Glutamatergic neuron (in vitro differentiated cells): ENCODE measurements around the gene CCL23. TPM values are rescaled to one million over a fixed set of nuclear protein-coding genes. Genes with fewer than 3 reads are reported as not detected.
A peak's percentile ranks its signal among the peaks of the same experiment; 100 is the strongest.
"Not testable (repeated sequence)": the region's sequence is repeated elsewhere in the genome, so short reads cannot be mapped to it uniquely, and the experiment has no call there.

Source experiments
- DNase-seq: peaks from one replicate; pipeline ENCODE4 v3.0.0; 2022
- H3K27ac Mint-ChIP-seq: one replicate; pipeline ENCODE4 v1.8.0; 2020; ENCODE audit warnings: mild to moderate bottlenecking, mixed read lengths, inconsistent platforms; ENCODE audit not compliant: unreplicated experiment
- H3K27me3 Mint-ChIP-seq: one replicate; pipeline ENCODE4 v1.8.0; 2020; ENCODE audit warnings: mild to moderate bottlenecking, moderate library complexity, mixed read lengths, inconsistent platforms; ENCODE audit not compliant: unreplicated experiment
- H3K36me3 Mint-ChIP-seq: one replicate; pipeline ENCODE4 v1.8.0; 2020; ENCODE audit warnings: mild to moderate bottlenecking, mixed read lengths, inconsistent platforms; ENCODE audit not compliant: unreplicated experiment
- H3K4me1 Mint-ChIP-seq: one replicate; pipeline ENCODE4 v1.8.0; 2020; ENCODE audit warnings: mild to moderate bottlenecking, low read depth, mixed read lengths, inconsistent platforms; ENCODE audit not compliant: unreplicated experiment
- H3K4me3 Mint-ChIP-seq: one replicate; pipeline ENCODE4 v1.8.0; 2020; ENCODE audit warnings: mild to moderate bottlenecking, mixed read lengths, inconsistent platforms; ENCODE audit not compliant: unreplicated experiment
- H3K9me3 Mint-ChIP-seq: one replicate; pipeline ENCODE4 v1.8.0; 2020; ENCODE audit warnings: mild to moderate bottlenecking, moderate library complexity, mixed read lengths, inconsistent platforms; ENCODE audit not compliant: unreplicated experiment
- CTCF ChIP-seq: fragments of 200-600 bp; sonication (generic); IDR thresholded peaks from one replicate; pipeline ENCODE4 v1.5.0; 2021; ENCODE audit not compliant: partially characterized antibody, unreplicated experiment
- total RNA-seq: library from RNA; stranded (reverse); fragmentation: NEBNext Ultra II Directional; extraction: Animal tissue kit (Norgen Biotek cat#: 25700); gene quantifications from one replicate; pipeline ENCODE4 v1.2.1, GENCODE V29; 2021; ENCODE audit not compliant: unreplicated experiment

Gene CCL23
- total RNA-seq, 1 donor from 2014 or later, result not detected

- H3K27ac Mint-ChIP-seq, result no peak overlapping the region
- no peak for TF ChIP-seq CTCF
- no peak overlapping the region for H3K4me3 Mint-ChIP-seq
- no peaks in the 10 kb centered on the region for H3K36me3 Mint-ChIP-seq
- H3K27me3 Mint-ChIP-seq, result peaks cover 2% of the 10 kb centered on the region
- DNase-seq, result no peak
- H3K4me1 Mint-ChIP-seq, result no peaks in the 10 kb centered on the region
- no peaks in the 10 kb centered on the region for H3K9me3 Mint-ChIP-seq
Observed at GRCh38 chr17:36019423-36019822, 1.7 kb upstream of the CCL23 start.

- TF ChIP-seq CTCF, result no peak
- Mint-ChIP-seq H3K36me3 (no peaks in the 10 kb centered on the region), H3K27me3 (peaks cover 2% of the 10 kb centered on the region), H3K4me1 (no peaks in the 10 kb centered on the region), H3K9me3 (no peaks in the 10 kb centered on the region), H3K27ac (no peak overlapping the region), H3K4me3 (no peak overlapping the region)
- no peak for DNase-seq
Observed at GRCh38 chr17:36016555-36016954, 1.2 kb downstream of the CCL23 start.

GRCh38 chr17:36015895-36016294 is 1.9 kb downstream of the CCL23 start:
- H3K27ac Mint-ChIP-seq, DNase-seq, H3K36me3 Mint-ChIP-seq, H3K9me3 Mint-ChIP-seq, H3K27me3 Mint-ChIP-seq, H3K4me3 Mint-ChIP-seq, H3K4me1 Mint-ChIP-seq: not testable (repeated sequence)

- no peaks in the 10 kb centered on the region for H3K4me1 Mint-ChIP-seq
- H3K27ac Mint-ChIP-seq, result no peak overlapping the region
- no peak overlapping the region for H3K4me3 Mint-ChIP-seq
- no peaks in the 10 kb centered on the region for H3K36me3 Mint-ChIP-seq
- no peak for DNase-seq
- H3K9me3 Mint-ChIP-seq, result no peaks in the 10 kb centered on the region
- no peak for TF ChIP-seq CTCF
- no peaks in the 10 kb centered on the region for H3K27me3 Mint-ChIP-seq
Observed at GRCh38 chr17:36014946-36015345, 2.8 kb downstream of the CCL23 start.

GRCh38 chr17:36011201-36011600 is 6.6 kb downstream of the CCL23 start:
- DNase-seq, result no peak
- no peak overlapping the region for H3K27ac Mint-ChIP-seq
- no peak overlapping the region for H3K4me3 Mint-ChIP-seq
- H3K27me3 Mint-ChIP-seq, result no peaks in the 10 kb centered on the region
- TF ChIP-seq CTCF, result no peak
- H3K36me3 Mint-ChIP-seq, result peaks cover 6% of the 10 kb centered on the region
- no peaks in the 10 kb centered on the region for H3K9me3 Mint-ChIP-seq
- H3K4me1 Mint-ChIP-seq, result no peaks in the 10 kb centered on the region

- TF ChIP-seq CTCF, result peak; percentile 40
- Mint-ChIP-seq H3K27me3 (no peaks in the 10 kb centered on the region), H3K4me1 (no peaks in the 10 kb centered on the region), H3K36me3 (peaks cover 6% of the 10 kb centered on the region), H3K4me3 (no peak overlapping the region), H3K9me3 (no peaks in the 10 kb centered on the region), H3K27ac (no peak overlapping the region)
- no peak for DNase-seq
Observed at GRCh38 chr17:36008998-36009665, 8.6 kb downstream of the CCL23 start.
